ENCODE measurements around the gene BBS9.

Gene BBS9

GRCh38 chr7:33128631-33128989, 754 bp upstream of the BBS9 start:
- H3K9me3 ChIP-seq (ENCODE audit: control insufficient read depth in 2 of 2, low read length in 2 of 2): no peaks in the 10 kb centered on the region
- peak overlapping the region; percentile 73 for H3K27ac ChIP-seq (ENCODE audit: low read length)
- peak overlapping the region; percentile 74 to 83 for H3K9ac ChIP-seq (ENCODE audit: low read length in 2 of 2)
- H3K36me3 ChIP-seq (ENCODE audit: control insufficient read depth in 2 of 2, insufficient read depth in 2 of 2, low read length in 2 of 2): no peaks in the 10 kb centered on the region
- peaks cover 9% of the 10 kb centered on the region for H3K4me1 ChIP-seq (ENCODE audit: control insufficient read depth, insufficient read depth, low read length)
- H3K27me3 ChIP-seq (ENCODE audit: control insufficient read depth in 1 of 2, insufficient read depth in 2 of 2, low read length in 2 of 2): no peaks in the 10 kb centered on the region
- peak overlapping the region; percentile 85 to 98 for H3K4me3 ChIP-seq (ENCODE audit: low read length in 2 of 2)

- Histone ChIP-seq H3K4me1 (ENCODE audit: control insufficient read depth, insufficient read depth, low read length) (peaks cover 9% of the 10 kb centered on the region), H3K27ac (ENCODE audit: low read length) (peak overlapping the region; percentile 73), H3K4me3 (ENCODE audit: low read length in 2 of 2) (peak overlapping the region; percentile 85 to 98), H3K36me3 (ENCODE audit: control insufficient read depth in 2 of 2, insufficient read depth in 2 of 2, low read length in 2 of 2) (no peaks in the 10 kb centered on the region), H3K9me3 (ENCODE audit: control insufficient read depth in 2 of 2, low read length in 2 of 2) (no peaks in the 10 kb centered on the region), H3K9ac (ENCODE audit: low read length in 2 of 2) (peak overlapping the region; percentile 74 to 83), H3K27me3 (ENCODE audit: control insufficient read depth in 1 of 2, insufficient read depth in 2 of 2, low read length in 2 of 2) (no peaks in the 10 kb centered on the region)
Observed at GRCh38 chr7:33129806-33130153, 416 bp downstream of the BBS9 start.

- peak overlapping the region; percentile 74 to 83 for H3K9ac ChIP-seq (ENCODE audit: low read length in 2 of 2)
- H3K27me3 ChIP-seq (ENCODE audit: control insufficient read depth in 1 of 2, insufficient read depth in 2 of 2, low read length in 2 of 2): no peaks in the 10 kb centered on the region
- H3K27ac ChIP-seq (ENCODE audit: low read length): no peak overlapping the region
- H3K9me3 ChIP-seq (ENCODE audit: control insufficient read depth in 2 of 2, low read length in 2 of 2): no peaks in the 10 kb centered on the region
- peaks cover 9% of the 10 kb centered on the region for H3K4me1 ChIP-seq (ENCODE audit: control insufficient read depth, insufficient read depth, low read length)
- no peaks in the 10 kb centered on the region for H3K36me3 ChIP-seq (ENCODE audit: control insufficient read depth in 2 of 2, insufficient read depth in 2 of 2, low read length in 2 of 2)
- H3K4me3 ChIP-seq (ENCODE audit: low read length in 2 of 2): peak overlapping the region; percentile 85 to 98
Observed at GRCh38 chr7:33130184-33130583, 820 bp downstream of the BBS9 start.

- H3K27me3 ChIP-seq (ENCODE audit: control insufficient read depth in 1 of 2, insufficient read depth in 2 of 2, low read length in 2 of 2): no peaks in the 10 kb centered on the region
- H3K4me3 ChIP-seq (ENCODE audit: low read length in 2 of 2): no peak overlapping the region
- H3K4me1 ChIP-seq (ENCODE audit: control insufficient read depth, insufficient read depth, low read length): no peaks in the 10 kb centered on the region
- no peaks in the 10 kb centered on the region for H3K9me3 ChIP-seq (ENCODE audit: control insufficient read depth in 2 of 2, low read length in 2 of 2)
- H3K9ac ChIP-seq (ENCODE audit: low read length in 2 of 2): no peak overlapping the region
- H3K36me3 ChIP-seq (ENCODE audit: control insufficient read depth in 2 of 2, insufficient read depth in 2 of 2, low read length in 2 of 2): no peaks in the 10 kb centered on the region
- H3K27ac ChIP-seq (ENCODE audit: low read length): no peak overlapping the region
Observed at GRCh38 chr7:33137103-33137502, 7.7 kb downstream of the BBS9 start.

- Histone ChIP-seq H3K27me3 (ENCODE audit: control insufficient read depth in 1 of 2, insufficient read depth in 2 of 2, low read length in 2 of 2) (no peaks in the 10 kb centered on the region), H3K27ac (ENCODE audit: low read length) (no peak overlapping the region), H3K4me1 (ENCODE audit: control insufficient read depth, insufficient read depth, low read length) (no peaks in the 10 kb centered on the region), H3K9me3 (ENCODE audit: control insufficient read depth in 2 of 2, low read length in 2 of 2) (peaks cover 0 to 3% of the 10 kb centered on the region in 2 donors), H3K9ac (ENCODE audit: low read length in 2 of 2) (no peak overlapping the region), H3K4me3 (ENCODE audit: low read length in 2 of 2) (no peak overlapping the region), H3K36me3 (ENCODE audit: control insufficient read depth in 2 of 2, insufficient read depth in 2 of 2, low read length in 2 of 2) (no peaks in the 10 kb centered on the region)
Observed at GRCh38 chr7:33142585-33142984, 13.2 kb downstream of the BBS9 start.

- H3K27me3 ChIP-seq (ENCODE audit: control insufficient read depth in 1 of 2, insufficient read depth in 2 of 2, low read length in 2 of 2): no peaks in the 10 kb centered on the region
- H3K27ac ChIP-seq (ENCODE audit: low read length): no peak overlapping the region
- H3K36me3 ChIP-seq (ENCODE audit: control insufficient read depth in 2 of 2, insufficient read depth in 2 of 2, low read length in 2 of 2): no peaks in the 10 kb centered on the region
- H3K4me1 ChIP-seq (ENCODE audit: control insufficient read depth, insufficient read depth, low read length): no peaks in the 10 kb centered on the region
- peaks cover 0 to 3% of the 10 kb centered on the region in 2 donors for H3K9me3 ChIP-seq (ENCODE audit: control insufficient read depth in 2 of 2, low read length in 2 of 2)
- no peak overlapping the region for H3K4me3 ChIP-seq (ENCODE audit: low read length in 2 of 2)
- no peak overlapping the region for H3K9ac ChIP-seq (ENCODE audit: low read length in 2 of 2)
Observed at GRCh38 chr7:33143996-33144718, 14.8 kb downstream of the BBS9 start.

GRCh38 chr7:33145156-33145555, 15.8 kb downstream of the BBS9 start:
- Histone ChIP-seq H3K4me3 (ENCODE audit: low read length in 2 of 2) (no peak overlapping the region), H3K4me1 (ENCODE audit: control insufficient read depth, insufficient read depth, low read length) (no peaks in the 10 kb centered on the region), H3K9ac (ENCODE audit: low read length in 2 of 2) (no peak overlapping the region), H3K36me3 (ENCODE audit: control insufficient read depth in 2 of 2, insufficient read depth in 2 of 2, low read length in 2 of 2) (no peaks in the 10 kb centered on the region), H3K27ac (ENCODE audit: low read length) (no peak overlapping the region), H3K27me3 (ENCODE audit: control insufficient read depth in 1 of 2, insufficient read depth in 2 of 2, low read length in 2 of 2) (no peaks in the 10 kb centered on the region), H3K9me3 (ENCODE audit: control insufficient read depth in 2 of 2, low read length in 2 of 2) (peaks cover 0 to 3% of the 10 kb centered on the region in 2 donors)

- Histone ChIP-seq H3K27me3 (ENCODE audit: control insufficient read depth in 1 of 2, insufficient read depth in 2 of 2, low read length in 2 of 2) (no peaks in the 10 kb centered on the region), H3K36me3 (ENCODE audit: control insufficient read depth in 2 of 2, insufficient read depth in 2 of 2, low read length in 2 of 2) (no peaks in the 10 kb centered on the region), H3K9ac (ENCODE audit: low read length in 2 of 2) (no peak overlapping the region), H3K4me1 (ENCODE audit: control insufficient read depth, insufficient read depth, low read length) (no peaks in the 10 kb centered on the region), H3K27ac (ENCODE audit: low read length) (no peak overlapping the region), H3K4me3 (ENCODE audit: low read length in 2 of 2) (no peak overlapping the region), H3K9me3 (ENCODE audit: control insufficient read depth in 2 of 2, low read length in 2 of 2) (no peaks in the 10 kb centered on the region)
Observed at GRCh38 chr7:33152087-33152486, 22.7 kb downstream of the BBS9 start.

- no peak overlapping the region for H3K9ac ChIP-seq (ENCODE audit: low read length in 2 of 2)
- no peak overlapping the region for H3K27ac ChIP-seq (ENCODE audit: low read length)
- no peaks in the 10 kb centered on the region for H3K4me1 ChIP-seq (ENCODE audit: control insufficient read depth, insufficient read depth, low read length)
- no peak overlapping the region for H3K4me3 ChIP-seq (ENCODE audit: low read length in 2 of 2)
- H3K9me3 ChIP-seq (ENCODE audit: control insufficient read depth in 2 of 2, low read length in 2 of 2): no peaks in the 10 kb centered on the region
- H3K36me3 ChIP-seq (ENCODE audit: control insufficient read depth in 2 of 2, insufficient read depth in 2 of 2, low read length in 2 of 2): no peaks in the 10 kb centered on the region
- no peaks in the 10 kb centered on the region for H3K27me3 ChIP-seq (ENCODE audit: control insufficient read depth in 1 of 2, insufficient read depth in 2 of 2, low read length in 2 of 2)
Observed at GRCh38 chr7:33155811-33156210, 26.4 kb downstream of the BBS9 start.

- Histone ChIP-seq H3K27ac (ENCODE audit: low read length) (no peak overlapping the region), H3K27me3 (ENCODE audit: control insufficient read depth in 1 of 2, insufficient read depth in 2 of 2, low read length in 2 of 2) (no peaks in the 10 kb centered on the region), H3K9ac (ENCODE audit: low read length in 2 of 2) (no peak overlapping the region), H3K36me3 (ENCODE audit: control insufficient read depth in 2 of 2, insufficient read depth in 2 of 2, low read length in 2 of 2) (no peaks in the 10 kb centered on the region), H3K9me3 (ENCODE audit: control insufficient read depth in 2 of 2, low read length in 2 of 2) (no peaks in the 10 kb centered on the region), H3K4me1 (ENCODE audit: control insufficient read depth, insufficient read depth, low read length) (no peaks in the 10 kb centered on the region), H3K4me3 (ENCODE audit: low read length in 2 of 2) (no peak overlapping the region)
Observed at GRCh38 chr7:33156441-33156840, 27.1 kb downstream of the BBS9 start.

GRCh38 chr7:33157311-33157710, 27.9 kb downstream of the BBS9 start:
- Histone ChIP-seq H3K9me3 (ENCODE audit: control insufficient read depth in 2 of 2, low read length in 2 of 2) (no peaks in the 10 kb centered on the region), H3K9ac (ENCODE audit: low read length in 2 of 2) (no peak overlapping the region), H3K27ac (ENCODE audit: low read length) (no peak overlapping the region), H3K4me1 (ENCODE audit: control insufficient read depth, insufficient read depth, low read length) (no peaks in the 10 kb centered on the region), H3K27me3 (ENCODE audit: control insufficient read depth in 1 of 2, insufficient read depth in 2 of 2, low read length in 2 of 2) (no peaks in the 10 kb centered on the region), H3K36me3 (ENCODE audit: control insufficient read depth in 2 of 2, insufficient read depth in 2 of 2, low read length in 2 of 2) (no peaks in the 10 kb centered on the region), H3K4me3 (ENCODE audit: low read length in 2 of 2) (no peak overlapping the region)

Data from stomach smooth muscle (tissue), 2 donors.